ENCODE results near the gene SETD4.

The SETD4 gene

DNA sequence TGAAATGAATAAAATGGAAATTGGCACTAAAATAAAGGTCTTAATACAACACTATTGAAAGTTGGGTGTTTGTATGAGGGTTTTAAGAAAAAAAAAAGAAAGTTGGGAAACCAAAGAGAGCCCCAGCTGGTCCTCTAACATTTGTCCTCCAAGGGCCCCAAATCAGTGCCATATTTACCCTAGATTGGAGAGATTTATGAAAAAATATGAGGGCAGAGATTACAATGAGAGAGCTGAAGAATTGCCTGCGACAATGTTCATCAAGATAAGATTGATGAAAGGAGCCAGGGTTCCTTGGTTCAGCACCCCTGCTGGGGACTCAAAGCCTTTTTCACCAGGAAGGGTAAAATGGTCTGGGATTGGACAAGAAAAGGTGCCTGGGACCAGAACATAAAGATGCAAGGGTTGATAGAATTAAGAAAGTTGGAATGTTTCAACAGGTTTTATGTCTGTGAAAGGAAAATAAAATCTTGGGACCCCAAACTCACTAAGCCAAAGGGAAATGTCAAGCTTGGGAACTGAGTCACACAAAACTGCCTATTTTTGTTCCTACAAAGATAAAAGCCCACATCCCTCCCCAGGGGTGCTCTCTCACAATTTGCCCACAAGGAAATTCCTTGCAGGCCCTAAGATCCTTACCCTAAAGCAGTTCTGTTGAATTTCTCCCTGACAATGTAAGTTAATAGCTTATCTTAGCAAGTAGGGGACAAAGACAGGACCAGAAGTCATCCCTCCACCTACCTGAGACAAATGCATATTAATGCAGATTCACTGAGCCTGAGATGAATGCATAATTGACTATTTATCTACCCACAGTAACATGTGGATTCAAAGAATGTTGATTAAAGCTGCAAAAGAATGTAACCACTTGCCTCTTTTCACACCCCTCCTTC, 36.3 kb upstream of the SETD4 start:
- Histone ChIP-seq H3K27me3 (replicated peaks; ENCODE audit: control insufficient read depth, insufficient read depth, low read length) (no peaks in the 10 kb centered on the region), H3K4me3 (replicated peaks; ENCODE audit: low read depth, low read length) (no peak overlapping the region), H3K36me3 (ENCODE audit: control insufficient read depth, insufficient read depth, low read length) (no peaks in the 10 kb centered on the region)
- DNase-seq (ENCODE audit: extremely low read depth, insufficient read length), result no peak
- TF ChIP-seq, protein P1, sequence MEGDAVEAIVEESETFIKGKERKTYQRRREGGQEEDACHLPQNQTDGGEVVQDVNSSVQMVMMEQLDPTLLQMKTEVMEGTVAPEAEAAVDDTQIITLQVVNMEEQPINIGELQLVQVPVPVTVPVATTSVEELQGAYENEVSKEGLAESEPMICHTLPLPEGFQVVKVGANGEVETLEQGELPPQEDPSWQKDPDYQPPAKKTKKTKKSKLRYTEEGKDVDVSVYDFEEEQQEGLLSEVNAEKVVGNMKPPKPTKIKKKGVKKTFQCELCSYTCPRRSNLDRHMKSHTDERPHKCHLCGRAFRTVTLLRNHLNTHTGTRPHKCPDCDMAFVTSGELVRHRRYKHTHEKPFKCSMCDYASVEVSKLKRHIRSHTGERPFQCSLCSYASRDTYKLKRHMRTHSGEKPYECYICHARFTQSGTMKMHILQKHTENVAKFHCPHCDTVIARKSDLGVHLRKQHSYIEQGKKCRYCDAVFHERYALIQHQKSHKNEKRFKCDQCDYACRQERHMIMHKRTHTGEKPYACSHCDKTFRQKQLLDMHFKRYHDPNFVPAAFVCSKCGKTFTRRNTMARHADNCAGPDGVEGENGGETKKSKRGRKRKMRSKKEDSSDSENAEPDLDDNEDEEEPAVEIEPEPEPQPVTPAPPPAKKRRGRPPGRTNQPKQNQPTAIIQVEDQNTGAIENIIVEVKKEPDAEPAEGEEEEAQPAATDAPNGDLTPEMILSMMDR (IDR thresholded peaks at IDR 0.05; ENCODE audit: insufficient read depth, low read length, poor library complexity, severe bottlenecking), result no peak

DNA sequence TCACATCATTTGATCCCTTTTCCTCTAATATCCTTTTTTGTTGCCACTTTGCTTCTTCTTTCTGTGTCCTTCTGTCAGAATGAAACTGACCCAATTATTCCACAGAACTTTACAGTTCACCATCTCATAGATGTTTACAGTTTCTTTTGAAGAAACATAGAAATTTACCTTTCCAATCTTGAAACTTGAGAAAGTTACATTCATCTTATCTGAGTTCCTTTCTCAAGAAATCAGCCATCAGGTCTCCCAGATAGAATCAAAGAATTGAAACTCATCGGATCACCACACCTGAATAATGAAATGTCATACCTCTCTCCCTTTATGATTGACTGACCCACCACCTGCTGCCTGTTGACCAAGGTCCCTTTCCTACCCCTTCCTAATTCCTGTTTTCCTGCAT, 33.2 kb upstream of the SETD4 start:
- H3K4me3 ChIP-seq (replicated peaks; ENCODE audit: low read depth, low read length), result no peak overlapping the region
- no peak for DNase-seq (ENCODE audit: extremely low read depth, insufficient read length)
- H3K27me3 ChIP-seq (replicated peaks; ENCODE audit: control insufficient read depth, insufficient read depth, low read length), result no peaks in the 10 kb centered on the region
- no peaks in the 10 kb centered on the region for H3K36me3 ChIP-seq (ENCODE audit: control insufficient read depth, insufficient read depth, low read length)
- TF ChIP-seq, protein P1 (IDR thresholded peaks at IDR 0.05; ENCODE audit: insufficient read depth, low read length, poor library complexity, severe bottlenecking), result no peak

DNA sequence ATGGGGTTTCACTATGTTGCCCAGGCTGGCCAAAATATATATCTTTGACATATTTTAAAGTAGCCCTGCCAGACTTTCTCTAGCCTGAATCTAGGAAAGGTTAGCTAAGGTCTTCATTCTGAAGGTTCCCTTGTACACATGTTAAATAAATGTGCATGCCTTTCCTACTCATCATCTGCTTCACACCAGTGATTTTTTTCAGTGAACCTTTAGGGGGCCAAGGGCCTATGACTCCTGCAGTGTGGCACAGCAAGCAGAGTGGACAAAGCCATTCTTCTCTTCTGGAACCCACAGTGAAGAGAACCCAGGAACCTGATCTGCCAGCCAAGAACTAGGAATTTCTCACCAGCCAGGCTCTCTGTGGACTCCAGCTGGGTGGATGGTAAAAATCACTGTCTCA, 32.4 kb upstream of the SETD4 start:
- Histone ChIP-seq H3K4me3 (replicated peaks; ENCODE audit: low read depth, low read length) (no peak overlapping the region), H3K27me3 (replicated peaks; ENCODE audit: control insufficient read depth, insufficient read depth, low read length) (no peaks in the 10 kb centered on the region), H3K36me3 (ENCODE audit: control insufficient read depth, insufficient read depth, low read length) (no peaks in the 10 kb centered on the region)
- no peak for DNase-seq (ENCODE audit: extremely low read depth, insufficient read length)
- TF ChIP-seq, protein P1 (IDR thresholded peaks at IDR 0.05; ENCODE audit: insufficient read depth, low read length, poor library complexity, severe bottlenecking), result no peak

DNA sequence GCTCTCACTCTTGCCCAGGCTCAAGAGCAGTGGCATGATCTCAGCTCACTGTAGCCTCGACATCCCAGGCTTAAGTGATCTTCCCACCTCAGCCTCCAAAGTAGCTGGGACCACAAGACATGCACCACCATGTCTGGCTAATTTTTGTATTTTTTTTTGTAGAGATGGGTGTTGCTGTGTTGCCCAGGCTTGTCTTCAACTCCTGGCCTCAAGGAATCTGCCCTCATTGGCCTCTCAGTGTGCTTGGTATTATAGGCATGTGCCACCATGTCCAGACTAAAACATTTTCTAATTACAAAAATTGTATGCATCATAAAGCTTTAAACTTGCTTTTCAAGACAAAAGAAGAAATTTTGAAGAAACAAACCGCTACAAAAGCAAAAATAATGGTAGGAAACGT, 29.6 kb upstream of the SETD4 start:
- DNase-seq (ENCODE audit: extremely low read depth, insufficient read length), result no peak
- H3K27me3 ChIP-seq (replicated peaks; ENCODE audit: control insufficient read depth, insufficient read depth, low read length), result no peaks in the 10 kb centered on the region
- no peak overlapping the region for H3K4me3 ChIP-seq (replicated peaks; ENCODE audit: low read depth, low read length)
- TF ChIP-seq, protein P1 (IDR thresholded peaks at IDR 0.05; ENCODE audit: insufficient read depth, low read length, poor library complexity, severe bottlenecking), result no peak
- H3K36me3 ChIP-seq (ENCODE audit: control insufficient read depth, insufficient read depth, low read length), result no peaks in the 10 kb centered on the region

DNA sequence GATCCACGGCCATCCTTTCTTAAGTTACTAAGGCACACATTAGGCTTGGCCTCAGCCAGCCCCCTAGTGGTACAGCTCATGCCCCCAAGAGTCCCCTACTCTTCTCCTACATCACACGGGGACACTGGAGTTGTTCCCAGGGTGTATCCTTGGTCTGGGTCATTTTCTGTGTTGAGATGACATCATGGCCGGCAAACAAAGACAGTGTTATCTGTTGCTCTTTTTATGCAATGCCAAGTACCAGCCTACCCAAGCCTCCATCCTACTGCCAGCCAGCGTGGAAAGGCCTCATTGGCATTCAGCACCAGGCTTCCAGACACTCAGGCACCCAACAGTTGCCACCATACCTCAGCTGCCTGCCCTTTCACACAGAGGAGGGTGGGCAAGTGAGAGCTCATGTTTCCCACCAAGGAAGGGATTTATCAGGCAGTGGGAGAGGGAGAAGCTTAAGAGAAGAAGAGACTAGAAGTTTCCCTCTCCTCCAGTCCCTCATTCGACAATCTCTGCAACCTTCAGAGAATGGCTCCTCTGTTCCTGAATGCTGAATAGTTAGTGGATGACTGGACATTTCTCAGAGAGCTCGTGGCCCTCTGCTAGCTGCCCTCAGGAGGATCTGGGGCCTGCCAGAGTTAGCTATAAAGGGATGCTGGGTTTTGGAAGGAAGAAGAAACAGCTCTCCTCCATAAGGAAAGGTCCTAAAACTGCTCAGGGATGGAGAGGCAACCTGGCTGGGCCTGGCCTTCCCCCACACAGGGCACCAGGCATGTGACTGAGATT, 27.2 kb upstream of the SETD4 start:
- no peak for DNase-seq (ENCODE audit: extremely low read depth, insufficient read length)
- TF ChIP-seq, protein P1 (IDR thresholded peaks at IDR 0.05; ENCODE audit: insufficient read depth, low read length, poor library complexity, severe bottlenecking), result peak; percentile 40
- Histone ChIP-seq H3K4me3 (replicated peaks; ENCODE audit: low read depth, low read length) (no peak overlapping the region), H3K27me3 (replicated peaks; ENCODE audit: control insufficient read depth, insufficient read depth, low read length) (no peaks in the 10 kb centered on the region), H3K36me3 (ENCODE audit: control insufficient read depth, insufficient read depth, low read length) (no peaks in the 10 kb centered on the region)

Measured in GM06990 (cell line).